ENCODE measurements around the gene FRMD8. TPM values are rescaled to one million over a fixed set of nuclear protein-coding genes. Genes with fewer than 3 reads are reported as not detected.
"Not testable (repeated sequence)": the region's sequence is repeated elsewhere in the genome, so short reads cannot be mapped to it uniquely, and the experiment has no call there.

The FRMD8 gene
- total and polyA plus RNA-seq, 9 donors: 4.3 to 41.7 (median 25.2) TPM

DNA sequence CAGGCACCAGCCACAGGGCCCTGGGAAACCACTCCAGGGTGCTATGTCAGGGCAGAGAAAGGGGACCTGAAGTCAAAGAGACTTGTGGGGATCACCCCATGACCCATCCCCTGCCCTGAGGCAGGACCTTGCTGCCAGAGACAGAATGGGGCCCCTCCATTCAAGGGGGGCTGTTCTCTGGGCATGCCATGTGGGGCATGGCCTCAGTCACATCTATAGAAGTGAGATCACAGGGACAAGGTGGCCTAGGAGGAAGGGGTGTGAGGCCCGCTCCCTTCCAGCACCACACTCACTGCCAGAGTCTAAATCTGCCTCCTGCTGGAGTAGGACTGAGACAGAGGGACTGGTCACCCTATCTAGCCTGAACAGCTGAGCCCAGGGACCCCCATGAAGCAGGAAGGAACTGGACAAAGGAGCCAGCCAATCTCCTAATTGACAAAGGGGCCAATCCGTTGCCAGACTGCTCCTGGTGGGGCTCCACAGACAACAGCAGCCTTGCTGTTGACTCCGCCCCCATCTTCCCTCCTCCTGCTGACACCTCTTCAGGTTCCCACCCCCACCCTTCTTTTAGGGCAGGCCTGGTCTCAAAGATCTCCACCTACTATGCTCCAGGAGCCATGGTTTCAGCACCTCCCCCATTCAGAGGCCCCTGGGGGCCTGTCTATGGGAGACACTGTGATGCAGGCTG, 62.1 kb downstream of the FRMD8 start:
- Histone ChIP-seq H3K4me1 (ENCODE audit: insufficient read depth) (no peaks in the 10 kb centered on the region), H3K27ac (no peak overlapping the region), H3K27me3 (no peaks in the 10 kb centered on the region), H3K9me3 (no peaks in the 10 kb centered on the region), H3K36me3 (no peaks in the 10 kb centered on the region), H3K4me3 (no peak overlapping the region)
- WGBS, 3 donors: 70 to 86% (median 79%) methylated on average over 3 of the region's 3 CpGs
- peak in 2 of 5 donors; percentile 43 to 44 for DNase-seq
- intact Hi-C loops (cut with DNase I): no loop called here
- no peak for TF ChIP-seq POLR2A (IDR thresholded peaks at IDR 0.05)
- TF ChIP-seq, protein P1, sequence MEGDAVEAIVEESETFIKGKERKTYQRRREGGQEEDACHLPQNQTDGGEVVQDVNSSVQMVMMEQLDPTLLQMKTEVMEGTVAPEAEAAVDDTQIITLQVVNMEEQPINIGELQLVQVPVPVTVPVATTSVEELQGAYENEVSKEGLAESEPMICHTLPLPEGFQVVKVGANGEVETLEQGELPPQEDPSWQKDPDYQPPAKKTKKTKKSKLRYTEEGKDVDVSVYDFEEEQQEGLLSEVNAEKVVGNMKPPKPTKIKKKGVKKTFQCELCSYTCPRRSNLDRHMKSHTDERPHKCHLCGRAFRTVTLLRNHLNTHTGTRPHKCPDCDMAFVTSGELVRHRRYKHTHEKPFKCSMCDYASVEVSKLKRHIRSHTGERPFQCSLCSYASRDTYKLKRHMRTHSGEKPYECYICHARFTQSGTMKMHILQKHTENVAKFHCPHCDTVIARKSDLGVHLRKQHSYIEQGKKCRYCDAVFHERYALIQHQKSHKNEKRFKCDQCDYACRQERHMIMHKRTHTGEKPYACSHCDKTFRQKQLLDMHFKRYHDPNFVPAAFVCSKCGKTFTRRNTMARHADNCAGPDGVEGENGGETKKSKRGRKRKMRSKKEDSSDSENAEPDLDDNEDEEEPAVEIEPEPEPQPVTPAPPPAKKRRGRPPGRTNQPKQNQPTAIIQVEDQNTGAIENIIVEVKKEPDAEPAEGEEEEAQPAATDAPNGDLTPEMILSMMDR (IDR thresholded peaks at IDR 0.05): no peak
- TF ChIP-seq EP300 (IDR thresholded peaks at IDR 0.05): no peak

DNA sequence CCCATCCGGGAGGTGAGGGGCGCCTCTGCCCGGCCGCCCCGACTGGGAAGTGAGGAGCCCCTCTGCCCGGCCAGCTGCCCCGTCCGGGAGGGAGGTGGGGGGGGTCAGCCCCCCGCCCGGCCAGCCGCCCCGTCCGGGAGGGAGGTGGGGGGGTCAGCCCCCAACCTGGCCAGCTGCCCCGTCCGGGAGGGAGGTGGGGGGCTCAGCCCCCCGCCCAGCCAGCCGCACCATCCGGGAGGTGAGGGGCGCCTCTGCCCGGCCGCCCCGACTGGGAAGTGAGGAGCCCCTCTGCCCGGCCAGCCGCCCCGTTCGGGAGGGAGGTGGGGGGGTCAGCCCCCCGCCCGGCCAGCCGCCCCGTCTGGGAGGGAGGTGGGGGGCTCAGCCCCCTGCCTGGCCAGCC, 64.9 kb downstream of the FRMD8 start:
- intact Hi-C loops (cut with DNase I); H3K4me3 ChIP-seq; H3K27me3 ChIP-seq; H3K36me3 ChIP-seq; H3K9me3 ChIP-seq; H3K27ac ChIP-seq: not testable (repeated sequence)
- WGBS, 3 donors: 87 to 100% methylated on average over 5 to 29 of the region's 30 CpGs; no CpG with 5 or more reads in 1 of the 3 donors
- DNase-seq: peak in 1 of 5 donors; percentile 32
- peaks cover 11% of the 10 kb centered on the region for H3K4me1 ChIP-seq (ENCODE audit: insufficient read depth)

DNA sequence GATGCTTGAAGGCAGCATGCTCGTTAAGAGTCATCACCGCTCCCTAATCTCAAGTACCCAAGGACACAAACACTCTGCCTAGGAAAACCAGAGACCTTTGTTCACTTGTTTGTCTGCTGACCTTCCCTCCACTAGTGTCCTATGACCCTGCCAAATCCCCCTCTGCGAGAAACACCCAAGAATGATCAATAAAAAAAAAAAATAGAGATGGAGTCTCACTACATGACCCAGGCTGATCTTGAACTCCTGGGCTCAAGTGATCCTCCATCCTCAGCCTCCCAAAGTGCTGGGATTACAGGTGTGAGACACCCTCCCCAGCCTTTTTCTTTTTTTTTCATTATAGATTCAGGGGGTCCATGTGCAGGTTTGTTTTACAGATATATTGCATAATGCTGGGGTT, 65.8 kb downstream of the FRMD8 start:
- H3K9me3 ChIP-seq; DNase-seq; H3K27ac ChIP-seq; intact Hi-C loops (cut with DNase I); H3K27me3 ChIP-seq; H3K36me3 ChIP-seq; H3K4me3 ChIP-seq: not testable (repeated sequence)
- WGBS, 3 donors: 23 to 94% (median 38%) methylated on average over 1 to 3 of the region's 3 CpGs
- H3K4me1 ChIP-seq (ENCODE audit: insufficient read depth): peaks cover 11% of the 10 kb centered on the region

DNA sequence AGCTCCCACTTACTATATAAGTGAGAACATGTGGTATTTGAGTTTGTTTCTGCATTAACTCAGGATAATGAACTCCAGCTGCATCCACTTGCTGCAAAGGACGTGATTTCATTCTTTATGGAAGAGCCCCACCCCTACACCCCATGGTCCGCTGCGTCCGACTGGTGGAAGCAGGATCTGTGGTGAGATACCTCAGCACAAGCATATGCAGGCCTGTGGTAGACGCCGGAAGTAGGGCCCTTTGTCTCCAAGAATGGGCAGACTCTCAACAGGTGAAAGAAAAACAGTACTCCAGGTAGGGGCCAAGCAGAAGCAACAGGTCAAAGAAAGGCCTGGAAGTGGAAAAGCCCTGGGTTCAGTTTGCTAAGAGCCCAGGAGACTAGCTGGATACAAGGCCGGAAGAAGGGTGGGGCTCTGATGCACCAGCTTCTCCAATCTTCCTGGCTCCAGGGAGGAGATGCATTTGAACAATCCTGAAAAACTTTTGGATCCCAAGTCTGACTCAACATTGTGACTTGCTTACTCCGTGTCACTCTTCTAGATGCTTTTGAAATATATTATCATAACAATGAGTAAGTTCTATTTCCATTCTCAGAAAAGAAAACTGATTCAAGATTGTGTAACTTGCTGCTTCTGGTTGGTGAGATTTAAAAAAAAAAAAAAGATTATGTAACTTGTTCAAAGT, 66.5 kb downstream of the FRMD8 start:
- H3K4me3 ChIP-seq: no peak overlapping the region
- no peak overlapping the region for H3K27ac ChIP-seq
- peaks cover 11% of the 10 kb centered on the region for H3K4me1 ChIP-seq (ENCODE audit: insufficient read depth)
- TF ChIP-seq, protein P1 (IDR thresholded peaks at IDR 0.05): no peak
- no peak for TF ChIP-seq EP300 (IDR thresholded peaks at IDR 0.05)
- no peak for TF ChIP-seq POLR2A (IDR thresholded peaks at IDR 0.05)
- WGBS, 3 donors: 72 to 78% (median 72%) methylated on average over 8 of the region's 8 CpGs
- intact Hi-C loops (cut with DNase I): no loop called here
- no peaks in the 10 kb centered on the region for H3K9me3 ChIP-seq
- DNase-seq: peak in 1 of 5 donors; percentile 26
- H3K36me3 ChIP-seq: no peaks in the 10 kb centered on the region
- H3K27me3 ChIP-seq: no peaks in the 10 kb centered on the region

DNA sequence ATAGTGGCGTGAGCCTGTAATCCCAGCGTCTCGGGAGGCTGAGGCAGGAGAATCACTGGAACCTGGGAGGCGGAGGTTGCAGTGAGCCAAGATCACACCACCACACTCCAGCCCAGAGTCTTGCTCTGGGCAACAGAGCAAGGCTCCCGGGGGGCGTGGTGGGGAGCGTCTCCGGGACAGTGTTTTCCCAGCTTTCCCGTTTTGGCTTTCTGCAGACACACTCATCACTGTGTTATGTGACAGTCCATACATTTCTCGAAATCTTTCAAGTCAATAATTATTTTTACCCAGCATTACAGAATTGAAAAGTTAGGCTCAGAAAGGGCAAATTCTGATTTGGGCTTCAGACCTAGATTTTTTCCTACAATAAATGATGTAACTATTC, 67.9 kb downstream of the FRMD8 start:
- Histone ChIP-seq H3K27ac (peak overlapping the region; percentile 81 to 88), H3K9me3 (no peaks in the 10 kb centered on the region), H3K4me1 (ENCODE audit: insufficient read depth) (peaks cover 11% of the 10 kb centered on the region), H3K27me3 (no peaks in the 10 kb centered on the region), H3K4me3 (peak overlapping the region; percentile 51), H3K36me3 (no peaks in the 10 kb centered on the region)
- TF ChIP-seq EP300 (IDR thresholded peaks at IDR 0.05) (no peak), POLR2A (IDR thresholded peaks at IDR 0.05) (no peak)
- TF ChIP-seq, protein P1 (IDR thresholded peaks at IDR 0.05): no peak
- 50 to 52% (median 52%) methylated on average over 10 of the region's 10 CpGs for WGBS, 3 donors
- intact Hi-C loops (cut with DNase I): no loop called here
- peak in 1 of 5 donors; percentile 41 for DNase-seq

Measured in ovary (tissue), 9 donors.